ENCODE measurements around the gene THRA. TPM values are rescaled to one million over a fixed set of nuclear protein-coding genes. Genes with fewer than 3 reads are reported as not detected.

THRA gene
- polyA plus RNA-seq, 10 donors: 53.4 to 69.2 (median 63.8) TPM

- DNase-seq: peak in 1 of 3 donors; percentile 72
These were observed 514 bp downstream of the THRA start for GRCh38 chr17:40063187-40063771.

DNA sequence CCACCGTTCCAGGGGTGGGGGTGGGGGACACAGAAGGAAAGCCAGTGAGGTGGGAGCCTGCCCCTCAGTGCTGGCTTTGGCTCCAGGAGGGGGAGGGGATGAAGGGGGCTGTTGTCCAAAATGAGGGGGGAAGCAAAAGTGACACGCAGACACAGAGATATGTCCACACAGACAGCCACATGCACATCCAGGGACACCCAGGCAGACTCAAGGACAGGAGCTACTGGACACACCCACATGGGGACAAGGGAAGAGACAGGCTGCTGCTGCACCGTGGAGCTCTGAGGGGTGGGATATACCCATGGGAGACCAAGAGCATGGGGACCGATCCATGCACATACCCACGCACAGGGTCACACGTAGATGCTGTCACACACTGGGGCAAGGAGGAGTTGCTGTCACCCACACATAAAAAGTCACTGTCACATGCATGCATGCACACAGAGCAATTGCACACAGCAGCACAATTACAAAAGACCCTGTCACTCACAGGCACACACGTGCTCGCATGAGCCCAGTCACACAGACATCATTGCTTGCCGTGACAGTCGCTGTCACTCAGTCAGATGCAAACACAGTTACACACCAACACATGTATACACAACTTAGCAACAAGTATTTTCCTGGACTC, 1.3 kb downstream of the THRA start:
- DNase-seq: no peak

DNA sequence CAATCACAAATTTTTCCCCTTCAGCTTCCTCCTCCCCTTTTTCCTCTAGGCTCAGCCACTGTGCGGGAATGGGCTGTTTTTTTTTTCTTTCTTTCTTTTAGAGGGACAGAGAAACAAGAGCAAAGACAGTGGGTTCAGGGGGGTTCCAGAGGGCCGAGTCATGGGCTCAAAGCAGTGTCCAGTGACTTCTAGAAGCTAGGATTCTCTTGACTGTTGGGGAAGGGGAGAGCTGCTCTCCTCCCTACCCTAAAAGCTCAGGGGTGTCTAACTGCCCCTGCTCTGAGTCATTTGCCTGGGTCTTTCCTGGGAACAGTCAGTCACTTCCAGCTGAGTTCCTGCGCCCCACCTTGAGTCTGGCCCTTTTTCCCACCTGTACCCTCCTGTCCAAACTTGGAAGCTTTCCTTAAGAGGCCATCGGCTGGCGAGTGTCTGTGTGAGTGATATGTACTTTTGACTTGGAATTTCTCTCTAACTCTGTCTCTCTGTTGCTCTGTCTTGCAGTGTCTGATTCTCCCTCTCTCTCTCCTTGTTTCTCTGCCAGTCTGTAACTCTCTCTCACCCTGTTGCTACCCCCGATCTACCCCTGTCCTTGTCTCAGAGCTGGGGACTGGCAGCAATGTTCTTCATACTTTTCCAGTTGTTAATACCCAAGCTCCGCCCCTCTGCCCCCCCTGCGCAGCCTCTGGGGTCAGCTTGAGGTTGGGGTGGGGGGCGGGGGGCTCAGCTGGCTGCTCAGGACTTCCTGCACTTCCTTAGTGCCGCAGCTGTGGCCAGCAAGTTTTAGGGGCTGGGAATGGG, 2.4 kb downstream of the THRA start:
- peak in 1 of 3 donors; percentile 86 for DNase-seq

DNA sequence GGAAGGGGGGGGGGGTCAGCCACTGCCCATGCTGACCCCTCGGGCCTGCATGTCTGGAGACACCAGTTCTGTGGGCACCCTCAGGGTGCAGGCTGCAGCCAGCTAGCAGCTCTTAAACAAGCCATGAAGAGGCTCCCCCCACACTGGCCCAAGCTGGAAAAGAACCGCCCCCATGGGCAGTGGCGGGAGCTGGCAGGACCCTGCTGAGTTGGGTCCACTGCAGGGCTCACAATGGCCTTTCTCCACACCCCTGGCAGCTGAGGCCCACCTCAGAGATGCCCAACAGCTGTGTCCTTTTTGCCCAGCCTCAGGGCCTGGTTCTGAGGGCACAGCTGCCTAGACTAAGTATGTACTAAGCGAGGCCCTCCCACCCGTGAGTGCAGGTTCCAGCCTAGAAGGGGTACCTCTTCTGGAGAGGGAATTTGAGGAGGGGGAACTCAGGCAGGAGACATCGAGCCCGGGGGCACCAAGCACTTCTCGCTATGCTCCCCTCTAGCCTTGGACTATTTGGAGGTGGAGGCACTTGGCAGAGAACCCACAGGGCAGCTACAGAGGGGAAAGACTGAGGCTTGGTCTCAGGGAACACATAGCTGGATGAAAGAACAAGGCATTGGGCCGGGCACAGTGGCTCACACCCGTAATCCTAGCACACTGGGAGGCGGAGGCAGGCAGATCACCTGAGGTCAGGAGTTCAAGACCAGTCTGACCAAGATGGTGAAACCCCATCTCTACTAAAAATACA, 3.2 kb downstream of the THRA start:
- peak in 1 of 3 donors; percentile 57 for DNase-seq

DNA sequence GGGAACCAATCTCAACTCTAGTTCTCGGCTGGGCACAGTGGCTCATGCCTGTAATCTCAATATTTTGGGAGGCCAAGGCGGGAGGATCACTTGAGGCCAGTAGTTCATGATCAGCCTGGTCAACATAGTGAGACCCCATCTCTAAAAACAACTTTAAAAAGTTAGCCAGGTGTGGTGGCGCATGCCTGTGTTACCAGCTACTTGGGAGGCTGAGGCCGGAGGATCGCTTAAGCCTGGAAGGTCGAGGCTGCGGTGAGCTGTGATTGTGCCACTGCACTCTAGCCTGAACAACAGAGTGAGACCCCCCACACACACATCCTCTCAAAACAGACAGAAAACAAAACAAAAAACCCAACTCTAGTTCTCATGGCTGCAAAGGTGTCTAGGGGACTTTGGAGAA, 4.9 kb downstream of the THRA start:
- no peak for DNase-seq

DNA sequence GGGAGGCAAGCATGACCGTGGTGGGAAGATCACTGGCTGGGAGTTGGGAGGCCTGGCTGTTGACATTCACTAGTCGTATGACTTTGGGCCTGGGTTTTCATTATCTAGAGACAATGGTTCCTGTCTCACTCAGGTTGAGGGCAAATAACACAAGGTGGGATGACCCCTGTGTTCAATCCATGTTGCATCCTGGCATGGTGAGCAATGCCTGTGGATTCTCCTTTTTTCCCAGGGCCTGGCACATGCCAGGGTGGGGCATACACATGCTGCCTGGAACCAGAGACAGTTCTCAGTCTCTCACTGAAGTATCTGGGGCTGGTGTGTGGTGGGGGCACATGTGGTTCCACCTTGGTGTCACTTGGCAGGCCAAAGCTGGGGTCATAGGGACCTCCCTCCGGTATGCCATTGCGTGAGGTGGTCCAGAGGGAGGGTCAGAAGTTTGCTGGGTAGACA, 5.4 kb downstream of the THRA start:
- DNase-seq: no peak

- DNase-seq: no peak
These were observed 5.8 kb downstream of the THRA start for GRCh38 chr17:40068584-40068916.

DNA sequence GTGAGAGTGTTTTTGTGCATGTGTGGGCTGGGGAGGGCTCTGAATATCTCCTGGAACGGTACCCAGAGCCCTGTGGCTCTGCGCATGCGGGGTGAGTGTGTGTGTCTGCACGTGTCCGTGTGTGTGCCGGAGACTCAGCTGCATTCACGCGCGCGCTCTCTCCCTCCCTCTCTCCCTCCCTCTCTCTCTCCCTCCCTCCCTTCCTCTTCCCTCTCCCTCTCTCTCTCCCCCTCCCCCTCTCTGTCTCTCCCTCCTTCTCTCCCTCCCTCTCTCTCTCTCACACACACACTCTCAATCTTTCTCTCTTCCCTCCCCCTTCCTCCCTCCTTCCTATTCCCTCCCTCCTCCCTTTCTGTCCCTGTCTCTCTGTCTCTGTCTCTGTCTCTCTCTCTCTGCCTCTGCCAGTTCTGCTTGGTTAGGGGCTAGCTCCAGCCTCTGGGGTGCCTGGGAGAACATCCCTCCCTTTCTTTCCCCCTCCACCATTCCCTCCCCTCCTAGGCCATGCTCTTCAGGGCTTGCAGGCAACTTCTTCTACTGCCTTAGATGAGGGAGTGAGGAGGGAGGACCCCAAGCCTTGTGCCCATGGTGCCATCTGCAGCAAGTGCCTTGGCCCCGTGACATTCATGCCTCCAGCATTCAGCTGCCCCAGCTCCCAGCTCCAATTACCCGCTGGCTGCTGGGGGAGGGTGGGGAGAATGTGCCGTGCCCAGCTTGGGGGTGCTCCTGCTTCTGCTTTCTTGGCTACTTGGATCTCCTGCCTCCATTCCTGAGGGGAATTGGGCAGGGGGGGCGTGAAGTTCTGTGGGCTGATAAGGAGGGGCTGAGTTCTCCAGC, 6.4 kb downstream of the THRA start:
- DNase-seq: peak; percentile 91 to 97 (median 93)

DNA sequence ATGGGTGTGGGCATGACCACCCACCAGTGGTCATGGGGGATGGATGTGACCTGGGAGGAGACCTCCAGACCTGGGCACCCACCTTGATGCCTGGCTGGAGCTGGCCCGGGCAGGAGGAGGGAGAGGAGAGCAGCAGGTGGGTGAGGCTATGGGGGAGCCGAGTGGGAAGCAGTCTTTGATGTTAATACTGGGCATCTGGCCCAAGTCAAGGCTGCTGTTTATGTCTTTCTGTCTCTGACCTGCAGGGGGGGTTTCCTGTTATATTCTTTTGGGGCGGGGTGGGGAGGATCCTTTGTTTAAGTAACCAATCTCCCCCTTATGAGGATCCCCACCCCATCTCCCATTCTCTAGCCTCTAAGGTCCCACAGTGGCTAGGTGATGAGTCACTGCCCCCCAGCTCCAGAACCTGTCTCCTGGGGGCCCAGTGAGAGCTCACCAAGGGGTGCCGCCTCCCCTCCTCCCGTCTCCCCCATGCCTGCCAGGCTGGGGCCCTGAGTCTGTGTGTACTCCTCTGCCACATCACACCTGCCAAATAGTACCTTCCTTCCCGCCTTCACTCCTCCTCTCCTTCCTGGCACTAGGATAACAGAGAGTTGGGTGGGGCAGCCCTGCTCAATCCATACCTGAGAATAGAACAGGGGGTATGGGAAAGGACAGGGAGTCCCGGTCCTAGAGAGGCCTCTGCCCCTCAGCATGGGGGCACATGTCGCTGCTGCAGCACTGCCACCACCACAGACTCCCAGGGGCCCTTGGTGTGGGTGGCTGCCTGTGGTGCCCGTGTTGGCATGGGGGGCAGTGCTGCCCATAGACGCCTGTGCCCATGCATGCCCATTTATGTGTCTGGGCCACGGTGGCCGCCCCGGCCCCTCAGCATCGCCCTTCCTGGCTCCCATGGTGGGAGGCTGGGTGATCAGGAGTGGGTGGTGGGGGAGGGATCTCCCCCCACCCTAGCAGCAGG, 7.3 kb downstream of the THRA start:
- peak in 2 of 3 donors; percentile 55 to 68 for DNase-seq

GRCh38 chr17:40070709-40071312, 8.0 kb downstream of the THRA start:
- DNase-seq: peak in 1 of 3 donors; percentile 48

DNA sequence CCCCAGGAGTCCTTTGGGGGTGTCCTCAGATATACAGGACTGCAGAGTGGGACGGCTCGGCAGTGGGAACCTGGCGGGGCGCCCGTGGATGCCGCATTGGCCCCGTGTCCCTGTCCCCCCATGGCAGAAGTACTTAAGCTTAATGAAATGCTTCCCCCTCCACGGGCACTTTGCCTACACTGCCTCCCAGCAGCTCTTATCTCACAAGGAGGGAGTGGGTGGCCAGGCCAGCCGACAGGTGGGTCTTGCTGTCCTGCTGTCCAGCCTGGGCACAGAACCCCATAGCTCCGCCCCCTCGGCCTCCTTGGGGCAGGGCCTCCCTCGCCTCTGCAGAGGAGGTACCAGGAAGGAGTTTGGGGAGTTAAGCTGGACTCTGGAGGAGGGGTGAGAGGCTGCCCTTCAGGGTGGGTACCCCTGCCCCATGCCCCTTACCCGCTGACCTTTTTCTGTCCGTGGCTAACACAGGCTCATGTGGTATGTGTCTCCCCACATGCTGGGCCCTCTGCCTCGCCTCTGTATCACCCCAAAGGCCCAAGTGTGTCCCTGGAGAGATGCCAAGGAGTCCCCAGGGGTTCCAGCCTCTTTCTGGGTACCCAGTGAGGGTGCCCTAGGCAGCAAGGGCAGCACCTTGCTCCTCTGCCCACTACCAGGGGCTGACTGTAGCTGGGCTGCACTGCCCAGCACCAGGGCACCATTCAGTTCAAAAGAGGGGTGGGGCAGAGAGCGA, 8.7 kb downstream of the THRA start:
- DNase-seq: peak in 1 of 3 donors; percentile 59

DNA sequence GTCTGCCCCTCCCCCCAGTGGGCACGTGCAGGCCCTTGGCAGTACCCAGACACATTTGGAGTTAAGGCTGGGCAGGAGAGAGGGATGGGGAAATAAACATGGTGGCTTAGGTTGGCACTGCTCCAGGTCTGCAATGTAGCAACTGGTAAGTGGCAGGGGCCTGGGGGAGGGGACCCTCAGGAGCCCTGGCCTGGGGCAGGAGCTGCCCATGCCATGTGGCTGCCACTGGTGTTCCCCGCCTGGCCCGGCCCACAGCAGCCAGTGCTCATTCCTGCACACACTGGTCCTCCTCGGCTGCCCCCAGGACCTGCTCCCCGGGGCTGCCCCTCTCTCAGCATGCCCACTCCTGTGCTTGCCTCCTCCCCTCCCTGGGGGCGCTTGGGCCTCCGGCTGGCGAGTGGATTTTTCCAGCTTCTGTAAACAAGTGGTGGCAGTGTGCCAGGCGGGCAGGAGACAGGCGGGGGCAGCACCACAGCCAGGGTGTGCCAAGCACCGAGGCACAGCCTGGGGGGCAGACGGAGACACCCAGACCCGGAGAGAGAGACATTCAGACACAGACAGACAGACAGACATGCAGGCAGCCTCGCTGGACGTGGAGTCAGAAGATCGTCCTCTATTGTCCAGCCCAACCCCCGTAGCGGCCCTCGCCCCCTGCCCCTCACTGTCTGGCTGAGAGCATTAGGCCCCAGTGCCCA, 9.4 kb downstream of the THRA start:
- peak; percentile 66 to 79 (median 74) for DNase-seq

GRCh38 chr17:40072735-40073346, 10.1 kb downstream of the THRA start:
- peak in 1 of 3 donors; percentile 40 for DNase-seq

DNA sequence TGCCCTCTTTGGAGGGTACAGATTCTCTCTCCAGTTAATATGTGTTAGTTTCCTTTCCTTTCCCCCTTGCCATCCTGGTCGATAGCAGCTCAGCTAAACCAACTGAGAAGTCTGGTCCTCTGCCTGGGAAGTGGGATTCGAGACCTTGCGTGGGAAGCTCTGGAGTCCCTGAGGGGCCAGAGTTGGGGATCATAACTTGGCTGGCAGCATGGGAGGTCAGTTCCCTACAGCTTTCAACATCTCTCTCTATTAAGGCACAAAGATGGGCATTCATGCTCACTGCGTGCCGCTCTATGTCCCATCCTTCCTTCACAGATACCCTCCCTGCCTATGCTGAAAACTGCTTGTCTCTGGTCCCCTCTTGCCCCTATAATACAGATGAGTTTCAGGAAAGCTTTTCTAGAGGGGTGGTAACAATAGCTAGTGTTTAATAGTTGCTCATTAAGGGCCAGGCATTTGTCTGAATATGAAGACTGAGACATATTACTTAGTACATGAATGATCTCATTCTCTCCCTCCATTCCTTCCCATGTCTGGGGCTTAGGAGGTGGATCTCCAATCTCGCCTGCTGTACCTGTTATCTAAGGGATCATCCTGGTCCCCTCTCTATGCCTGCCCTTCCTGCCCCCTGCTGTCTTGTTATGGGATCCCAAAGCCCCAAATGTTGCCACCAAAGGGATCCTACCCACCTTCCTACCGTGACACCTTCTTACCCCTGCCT, 10.8 kb downstream of the THRA start:
- DNase-seq: no peak

DNA sequence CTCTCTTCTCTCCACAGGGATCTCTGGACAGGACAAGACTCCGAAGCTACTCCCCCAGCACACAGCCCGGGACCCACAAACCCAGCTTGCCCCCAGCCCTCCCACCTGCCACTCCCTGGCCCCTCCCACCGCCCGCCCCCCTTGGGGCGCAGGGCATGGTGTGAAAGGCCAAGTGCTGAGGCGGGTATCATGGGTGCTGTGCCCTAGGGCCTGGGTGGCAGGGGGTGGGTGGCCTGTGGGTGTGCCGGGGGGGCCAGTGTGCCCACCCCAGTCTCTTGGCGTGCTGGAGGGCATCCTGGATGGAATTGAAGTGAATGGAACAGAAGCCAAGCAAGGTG, 11.4 kb downstream of the THRA start:
- no peak for DNase-seq

GRCh38 chr17:40074871-40075200, 12.1 kb downstream of the THRA start:
- no peak for DNase-seq

- DNase-seq: peak in 2 of 3 donors; percentile 73 to 76
These were observed 12.6 kb downstream of the THRA start for GRCh38 chr17:40075201-40075941.
